Activated T-cell treated with anti-CD3 and anti-CD28 coated beads for 48 hours (primary cell): ENCODE data around the gene VWDE.
A peak's percentile ranks its signal among the peaks of the same experiment; 100 is the strongest.
"Not testable (repeated sequence)": the region's sequence is repeated elsewhere in the genome, so short reads cannot be mapped to it uniquely, and the experiment has no call there.

Source experiments
- DNase-seq: peaks from one replicate; pipeline ENCODE4 v3.0.0-alpha.2; 2020; ENCODE audit warnings: low read depth

VWDE gene

GRCh38 chr7:12403287-12404181 lies at the start of gene VWDE:
Gene VWDE, minus strand, starts transcription at chr7:12403865. Its CDS starts 149 bp downstream, at chr7:12403716.
- peak; percentile 41 for DNase-seq

- DNase-seq, result not testable (repeated sequence)
Observed at GRCh38 chr7:12453136-12453535, 49.5 kb upstream of the VWDE start.

- no peak for DNase-seq
Observed at GRCh38 chr7:12450615-12451014, 47.0 kb upstream of the VWDE start.

- no peak for DNase-seq
Observed at GRCh38 chr7:12444785-12445184, 41.1 kb upstream of the VWDE start.

- DNase-seq, result no peak
Observed at GRCh38 chr7:12440229-12440628, 36.6 kb upstream of the VWDE start.

- DNase-seq, result no peak
Observed at GRCh38 chr7:12436896-12437535, 33.4 kb upstream of the VWDE start.

- no peak for DNase-seq
Observed at GRCh38 chr7:12436126-12436525, 32.5 kb upstream of the VWDE start.

- no peak for DNase-seq
Observed at GRCh38 chr7:12434012-12434642, 30.5 kb upstream of the VWDE start.

- DNase-seq, result no peak
Observed at GRCh38 chr7:12431886-12432556, 28.4 kb upstream of the VWDE start.

- no peak for DNase-seq
Observed at GRCh38 chr7:12425311-12425710, 21.6 kb upstream of the VWDE start.

GRCh38 chr7:12423997-12424745 lies 20.5 kb upstream of the VWDE start:
- DNase-seq, result no peak

GRCh38 chr7:12423355-12423996 lies 19.8 kb upstream of the VWDE start:
- DNase-seq, result no peak

- DNase-seq, result no peak
Observed at GRCh38 chr7:12422554-12423320, 19.1 kb upstream of the VWDE start.

- DNase-seq, result no peak
Observed at GRCh38 chr7:12418452-12418851, 14.8 kb upstream of the VWDE start.

GRCh38 chr7:12415072-12415471 lies 11.4 kb upstream of the VWDE start:
- DNase-seq, result no peak

GRCh38 chr7:12412407-12412806 lies 8.7 kb upstream of the VWDE start:
- no peak for DNase-seq

GRCh38 chr7:12410523-12410922 lies 6.9 kb upstream of the VWDE start:
- no peak for DNase-seq

- DNase-seq, result no peak
Observed at GRCh38 chr7:12409097-12409711, 5.5 kb upstream of the VWDE start.

- DNase-seq, result not testable (repeated sequence)
Observed at GRCh38 chr7:12407652-12408051, 4.0 kb upstream of the VWDE start.

GRCh38 chr7:12402365-12402725 lies 1.3 kb downstream of the VWDE start:
- no peak for DNase-seq
